ENCODE data around the gene MOGAT3. TPM values are rescaled to one million over a fixed set of nuclear protein-coding genes. Genes with fewer than 3 reads are reported as not detected.

Gene MOGAT3
- total and polyA plus RNA-seq, 4 donors, result not detected

GRCh38 chr7:101241443-101242349, 40.9 kb upstream of the MOGAT3 start:
- ATAC-seq (ENCODE audit: insufficient read depth, low FRiP score) (no peak), DNase-seq (no peak)
- Histone ChIP-seq H3K9me3 (ENCODE audit: control insufficient read depth in 4 of 4, insufficient read depth in 3 of 4, low read length in 3 of 4) (no peaks in the 10 kb centered on the region), H3K36me3 (ENCODE audit: control insufficient read depth in 4 of 4, insufficient read depth in 4 of 4, low read length in 4 of 4) (peaks cover 0 to 23% (median 13%) of the 10 kb centered on the region in 4 donors), H3K27ac (ENCODE audit: low read depth in 1 of 2, low read length in 1 of 2) (no peak overlapping the region), H3K9ac (ENCODE audit: insufficient read depth in 1 of 2, low read length in 2 of 2) (no peak overlapping the region), H3K4me1 (ENCODE audit: control insufficient read depth in 5 of 5, insufficient read depth in 5 of 5, low read length in 5 of 5) (peaks cover 6 to 24% (median 17%) of the 10 kb centered on the region in 5 donors), H3K27me3 (ENCODE audit: control insufficient read depth in 3 of 3, insufficient read depth in 3 of 3, low read length in 2 of 3) (no peaks in the 10 kb centered on the region), H3K4me3 (no peak overlapping the region)
- TF ChIP-seq, protein P1, sequence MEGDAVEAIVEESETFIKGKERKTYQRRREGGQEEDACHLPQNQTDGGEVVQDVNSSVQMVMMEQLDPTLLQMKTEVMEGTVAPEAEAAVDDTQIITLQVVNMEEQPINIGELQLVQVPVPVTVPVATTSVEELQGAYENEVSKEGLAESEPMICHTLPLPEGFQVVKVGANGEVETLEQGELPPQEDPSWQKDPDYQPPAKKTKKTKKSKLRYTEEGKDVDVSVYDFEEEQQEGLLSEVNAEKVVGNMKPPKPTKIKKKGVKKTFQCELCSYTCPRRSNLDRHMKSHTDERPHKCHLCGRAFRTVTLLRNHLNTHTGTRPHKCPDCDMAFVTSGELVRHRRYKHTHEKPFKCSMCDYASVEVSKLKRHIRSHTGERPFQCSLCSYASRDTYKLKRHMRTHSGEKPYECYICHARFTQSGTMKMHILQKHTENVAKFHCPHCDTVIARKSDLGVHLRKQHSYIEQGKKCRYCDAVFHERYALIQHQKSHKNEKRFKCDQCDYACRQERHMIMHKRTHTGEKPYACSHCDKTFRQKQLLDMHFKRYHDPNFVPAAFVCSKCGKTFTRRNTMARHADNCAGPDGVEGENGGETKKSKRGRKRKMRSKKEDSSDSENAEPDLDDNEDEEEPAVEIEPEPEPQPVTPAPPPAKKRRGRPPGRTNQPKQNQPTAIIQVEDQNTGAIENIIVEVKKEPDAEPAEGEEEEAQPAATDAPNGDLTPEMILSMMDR (IDR thresholded peaks at IDR 0.05; ENCODE audit: control extremely low read depth, extremely low read depth), result no peak
- 36 to 74% methylated on average over 16 of the region's 16 CpGs for WGBS, 2 donors

DNA sequence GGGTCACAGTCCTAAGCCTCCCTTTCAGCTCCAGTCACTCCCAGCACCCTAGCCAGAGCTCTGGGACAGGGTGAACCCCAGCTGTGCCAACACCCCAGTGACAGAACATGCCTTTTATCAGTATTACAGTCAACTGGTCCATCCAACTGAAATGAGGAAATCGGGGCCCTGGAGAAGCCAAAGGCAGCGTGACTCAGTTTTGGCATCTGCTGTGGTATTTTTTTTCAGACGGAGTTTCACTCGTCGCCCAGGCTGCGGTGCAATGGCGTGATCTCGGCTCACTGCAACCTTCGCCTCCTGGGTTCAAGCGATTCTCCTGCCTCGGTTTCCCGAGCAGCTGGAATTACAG, 40.2 kb upstream of the MOGAT3 start:
- Histone ChIP-seq H3K9me3 (ENCODE audit: control insufficient read depth in 4 of 4, insufficient read depth in 3 of 4, low read length in 3 of 4) (no peaks in the 10 kb centered on the region), H3K4me3 (no peak overlapping the region), H3K27me3 (ENCODE audit: control insufficient read depth in 3 of 3, insufficient read depth in 3 of 3, low read length in 2 of 3) (no peaks in the 10 kb centered on the region), H3K4me1 (ENCODE audit: control insufficient read depth in 5 of 5, insufficient read depth in 5 of 5, low read length in 5 of 5) (peaks cover 6 to 26% (median 17%) of the 10 kb centered on the region in 5 donors), H3K9ac (ENCODE audit: insufficient read depth in 1 of 2, low read length in 2 of 2) (no peak overlapping the region), H3K36me3 (ENCODE audit: control insufficient read depth in 4 of 4, insufficient read depth in 4 of 4, low read length in 4 of 4) (peaks cover 0 to 25% (median 13%) of the 10 kb centered on the region in 4 donors), H3K27ac (ENCODE audit: low read depth in 1 of 2, low read length in 1 of 2) (no peak overlapping the region)
- WGBS, 2 donors, result 40 to 75% methylated on average over 12 of the region's 12 CpGs
- DNase-seq (no peak), ATAC-seq (ENCODE audit: insufficient read depth, low FRiP score) (no peak)
- TF ChIP-seq, protein P1 (IDR thresholded peaks at IDR 0.05; ENCODE audit: control extremely low read depth, extremely low read depth), result no peak

- H3K4me1 ChIP-seq (ENCODE audit: control insufficient read depth in 5 of 5, insufficient read depth in 5 of 5, low read length in 5 of 5), result peaks cover 1 to 24% (median 13%) of the 10 kb centered on the region in 5 donors
- no peaks in the 10 kb centered on the region for H3K27me3 ChIP-seq (ENCODE audit: control insufficient read depth in 3 of 3, insufficient read depth in 3 of 3, low read length in 2 of 3)
- no peak overlapping the region for H3K4me3 ChIP-seq
- peak overlapping the region in 1 of 2 donors; percentile 82 for H3K27ac ChIP-seq (ENCODE audit: low read depth in 1 of 2, low read length in 1 of 2)
- H3K36me3 ChIP-seq (ENCODE audit: control insufficient read depth in 4 of 4, insufficient read depth in 4 of 4, low read length in 4 of 4), result peaks cover 0 to 27% (median 13%) of the 10 kb centered on the region in 4 donors
- H3K9ac ChIP-seq (ENCODE audit: insufficient read depth in 1 of 2, low read length in 2 of 2), result no peak overlapping the region
- WGBS, 2 donors, result 87% methylated on average over 32 of the region's 32 CpGs
- no peak for DNase-seq
- ATAC-seq (ENCODE audit: insufficient read depth, low FRiP score), result no peak
- H3K9me3 ChIP-seq (ENCODE audit: control insufficient read depth in 4 of 4, insufficient read depth in 3 of 4, low read length in 3 of 4), result no peaks in the 10 kb centered on the region
- TF ChIP-seq, protein P1 (IDR thresholded peaks at IDR 0.05; ENCODE audit: control extremely low read depth, extremely low read depth), result no peak
Measured at GRCh38 chr7:101240226-101241014, 39.6 kb upstream of the MOGAT3 start.

Data from lung (tissue), 12 donors.